Posterior vena cava (tissue), 2 donors: ENCODE data around the gene ZNF22. TPM values are rescaled to one million over a fixed set of nuclear protein-coding genes. Genes with fewer than 3 reads are reported as not detected.

Experiments
- DNase-seq: peaks from one replicate; pipeline ENCODE4 v3.0.0-alpha.2; 2020; ENCODE audit warnings: low spot score
- intact Hi-C, 2 donors: fragments of 100-400 bp; cut with DNase I; formaldehyde crosslinking; loops; one replicate each; pipeline versions ENCODE4 v1.14.1 to v1.14.2; 2022 to 2023
- total RNA-seq, 2 donors: library from RNA; stranded (reverse); fragmentation: NEBNext Ultra II Directional; extraction: Animal tissue kit (Norgen Biotek cat#: 25700); gene quantifications; one replicate each; pipeline ENCODE4 v1.2.1, GENCODE V29; 2021
- donor health status: DM: yes; HTN: yes; CAD: no.
- donor health status: DM: yes; HTN: yes; CAD: no.

Gene ZNF22
- total RNA-seq, 2 donors from 2014 or later = 17.4 to 19.7 TPM

DNA sequence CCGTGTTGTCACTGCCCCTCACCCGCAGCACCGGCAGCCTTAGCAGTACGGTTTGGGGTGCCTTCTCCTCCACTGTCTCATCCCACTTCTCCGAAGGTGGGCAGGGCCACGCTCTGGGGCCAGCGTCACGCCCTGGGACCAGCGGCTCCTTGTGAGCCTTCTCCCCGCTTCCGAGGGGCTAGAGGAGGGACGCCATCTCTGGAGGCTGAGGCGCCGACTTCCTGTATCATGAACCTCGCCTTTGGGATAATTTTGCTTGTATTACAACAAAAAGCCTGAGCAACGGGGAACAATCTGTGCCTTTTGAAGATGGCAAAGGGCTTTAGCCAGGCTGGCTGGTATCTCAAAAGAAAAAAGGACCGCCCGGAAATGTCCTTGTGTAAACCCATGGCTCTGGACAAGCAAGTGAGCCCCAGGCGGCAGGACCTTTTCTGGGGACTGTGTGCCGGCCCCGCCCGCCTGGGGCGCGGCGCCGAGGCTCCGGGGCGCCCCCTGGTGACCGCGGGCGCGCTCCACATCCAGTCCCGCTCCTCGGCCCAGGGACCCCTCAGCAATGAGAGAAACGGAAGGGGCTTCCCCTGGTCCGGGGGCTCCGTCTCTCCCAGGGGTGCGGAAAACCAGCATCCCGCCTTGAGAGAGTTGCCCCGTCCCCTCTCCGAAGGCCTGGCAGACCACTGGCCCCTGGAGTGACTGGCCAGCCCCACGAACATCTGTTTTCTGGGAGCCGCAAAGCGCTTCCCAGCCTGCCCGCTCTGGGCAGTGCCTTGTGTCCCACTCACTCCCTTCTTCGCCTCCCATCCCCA lies 25.9 kb upstream of the ZNF22 start:
- peak; percentile 91 for DNase-seq
- intact Hi-C loops = loop anchor here (1.0 to 5.0 kb wide), 2 partner anchors 43 to 44 kb away; no protein-coding TSS in a partner anchor

DNA sequence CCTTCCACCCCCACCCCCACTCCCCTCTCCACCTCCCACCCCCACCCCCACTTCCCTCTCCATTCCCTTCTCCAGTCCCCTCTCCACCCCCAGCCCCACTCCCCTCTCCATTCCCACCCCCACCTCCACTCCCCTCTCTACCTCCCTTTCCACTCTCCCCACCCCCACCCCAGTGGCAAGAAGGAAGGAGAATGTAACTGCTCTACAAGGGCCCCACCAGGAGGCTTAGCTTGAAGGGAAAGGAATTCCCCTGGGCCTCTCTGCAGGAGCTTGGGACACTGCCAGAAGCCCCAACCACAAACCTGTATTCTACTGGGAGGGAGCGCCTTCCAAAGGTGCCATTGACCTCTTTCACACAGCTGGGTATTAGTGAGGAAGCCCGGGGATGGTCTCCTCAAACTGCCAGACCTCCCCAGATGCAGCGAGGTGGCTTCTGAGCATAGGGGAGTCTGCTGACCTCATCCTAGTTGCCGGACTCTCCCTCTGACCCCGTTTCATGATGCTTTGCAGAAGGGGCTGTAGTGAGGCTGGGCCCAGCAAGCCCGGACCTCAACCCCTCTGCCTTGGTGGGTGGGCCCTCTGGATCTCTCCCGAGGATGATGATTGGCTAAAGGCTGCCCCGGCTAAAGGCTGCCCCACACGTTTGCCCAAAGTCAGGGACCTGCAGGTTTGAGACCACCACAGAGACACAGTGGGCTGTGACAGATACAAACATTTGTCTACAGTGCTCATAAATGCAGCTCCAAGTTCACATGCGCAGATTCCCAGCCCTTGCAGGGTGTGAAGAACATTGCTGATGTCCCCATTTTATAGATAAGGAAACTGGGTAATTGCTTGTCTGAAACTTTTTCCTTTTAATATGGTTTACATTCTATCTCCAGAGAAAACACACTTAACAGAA lies 25.0 kb upstream of the ZNF22 start:
- DNase-seq = peak; percentile 79
- intact Hi-C loops = loop anchor here (1.0 to 5.0 kb wide), 2 partner anchors 43 to 44 kb away; no protein-coding TSS in a partner anchor

GRCh38 chr10:44976352-44977198 lies 24.1 kb upstream of the ZNF22 start:
- no peak for DNase-seq

GRCh38 chr10:44977287-44978212 lies 23.2 kb upstream of the ZNF22 start:
- DNase-seq = peak; percentile 79
- intact Hi-C loops = loop anchor here in 1 of 2 donors (5.0 kb wide), 1 partner anchor 45 kb away; no protein-coding TSS in a partner anchor

More at GRCh38 chr10:44976352-44977198, 24.1 kb upstream of the ZNF22 start:
- intact Hi-C loops = loop anchor here in 1 of 2 donors (5.0 kb wide), 1 partner anchor 44 kb away; no protein-coding TSS in a partner anchor

- intact Hi-C loops = loop anchor here in 1 of 2 donors (5.0 kb wide), 1 partner anchor 46 kb away; no protein-coding TSS in a partner anchor
- no peak for DNase-seq
Measured at GRCh38 chr10:44978213-44978569, 22.5 kb upstream of the ZNF22 start.

DNA sequence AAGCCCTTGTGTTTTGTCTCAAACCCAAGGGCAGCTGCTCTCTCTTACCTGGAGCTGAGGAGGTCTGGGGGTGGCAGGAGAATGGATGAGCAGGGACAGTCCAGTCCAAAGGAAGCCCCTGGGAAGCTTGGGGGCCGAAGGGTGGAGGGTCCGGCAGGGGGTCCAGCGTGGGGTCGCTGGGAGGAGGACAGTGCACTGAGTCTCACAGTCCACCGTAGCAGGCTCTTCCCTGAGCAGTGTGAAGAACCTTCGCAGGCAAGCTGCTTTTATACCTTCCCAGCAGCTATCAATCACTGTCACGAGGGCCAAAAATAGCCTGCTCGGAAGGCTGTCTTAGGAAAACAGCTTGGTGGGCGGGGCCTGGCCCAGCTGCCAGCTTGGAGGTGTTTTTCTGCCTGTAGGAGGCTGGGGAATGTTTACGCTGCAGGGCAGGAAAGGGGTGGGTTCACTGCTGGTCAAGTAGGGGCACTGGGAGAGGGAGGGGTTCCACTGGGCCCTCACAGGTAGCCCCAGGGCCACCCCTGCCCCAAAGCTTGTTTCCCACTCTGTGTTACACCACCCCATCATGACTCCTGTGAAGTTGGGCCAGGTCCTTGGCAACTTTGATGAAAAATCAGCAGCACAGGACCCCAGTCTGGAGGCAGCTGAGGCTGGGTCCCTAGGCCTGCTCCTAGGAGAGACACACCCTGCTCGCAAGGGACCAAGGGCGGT lies 22.0 kb upstream of the ZNF22 start, which contains the start of gene DEPP1:
Gene DEPP1, minus strand, starts transcription at position 240 of the 711 bp plus-strand sequence. CDS start 779 bp downstream, outside the sequence.
- intact Hi-C loops = loop anchor here in 1 of 2 donors (5.0 kb wide), 1 partner anchor 46 kb away; no protein-coding TSS in a partner anchor
- peak; percentile 94 for DNase-seq

- no peak for DNase-seq
- intact Hi-C loops = loop anchor here in 1 of 2 donors (5.0 kb wide), 1 partner anchor 47 kb away; no protein-coding TSS in a partner anchor
Measured at GRCh38 chr10:44979281-44980191, 21.2 kb upstream of the ZNF22 start.

- DNase-seq = no peak
- intact Hi-C loops = no loop called here
Measured at GRCh38 chr10:44980309-44981171, 20.2 kb upstream of the ZNF22 start.

GRCh38 chr10:44981172-44982113 lies 19.3 kb upstream of the ZNF22 start:
- intact Hi-C loops = no loop called here
- peak; percentile 84 for DNase-seq

DNA sequence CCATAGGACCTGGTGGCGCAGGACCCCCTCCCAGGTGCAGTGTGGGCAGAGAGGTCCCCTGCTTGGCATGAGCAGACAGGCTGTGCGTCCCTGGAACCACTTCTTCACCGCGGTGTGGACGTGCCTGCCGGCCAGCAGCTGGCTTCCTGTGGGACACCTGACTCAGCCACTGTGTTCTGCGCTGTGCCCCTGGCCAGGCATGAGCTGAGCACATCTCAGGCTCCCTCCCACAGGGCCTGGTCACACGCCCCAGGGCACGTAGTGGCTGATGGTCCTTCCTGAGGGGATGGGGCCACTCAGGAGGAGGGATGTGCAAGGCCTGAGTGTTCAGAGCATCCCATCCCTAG lies 18.6 kb upstream of the ZNF22 start:
- intact Hi-C loops = no loop called here
- peak; percentile 89 for DNase-seq

GRCh38 chr10:44982496-44982895 lies 18.2 kb upstream of the ZNF22 start:
- intact Hi-C loops = no loop called here
- DNase-seq = no peak

DNA sequence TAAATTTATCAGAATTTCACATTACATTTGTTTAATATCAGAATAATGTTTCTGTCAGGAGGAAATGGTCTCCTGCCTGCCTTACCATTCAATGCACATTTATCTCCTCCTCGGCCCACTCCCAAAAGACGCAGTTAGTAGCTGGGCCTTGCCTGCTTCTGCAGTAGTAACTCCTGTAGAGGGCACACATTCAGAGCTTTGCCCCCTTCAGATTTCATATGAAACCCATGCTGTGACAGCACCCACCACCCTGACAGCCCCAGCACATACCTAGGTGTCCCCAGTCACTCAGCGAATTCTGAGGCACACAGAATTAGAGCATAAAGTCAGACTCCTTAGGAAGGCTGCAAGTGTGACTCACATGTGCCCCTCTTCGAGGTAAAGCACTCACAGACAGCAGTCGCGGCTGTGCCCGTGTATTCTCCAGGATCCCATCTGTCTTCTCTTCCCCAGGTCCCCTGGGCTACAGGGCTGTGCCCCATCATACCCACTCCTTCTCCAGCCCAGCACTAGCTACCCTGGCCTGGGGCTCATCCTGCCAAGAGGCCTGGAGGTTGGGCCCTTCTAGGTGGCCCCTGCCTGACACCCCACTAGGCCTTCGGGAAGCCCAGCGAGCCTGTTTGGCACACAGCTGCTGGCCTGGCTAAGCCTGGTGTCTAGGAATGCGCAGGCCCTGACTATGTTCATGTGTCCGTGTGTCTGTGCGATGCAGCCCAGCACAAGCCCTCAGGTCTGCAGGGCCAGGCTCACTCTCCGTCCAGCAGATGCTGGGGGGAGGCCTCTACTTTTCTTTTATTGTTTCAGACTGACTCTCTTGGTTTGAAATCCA lies 17.4 kb upstream of the ZNF22 start:
- DNase-seq = no peak

DNA sequence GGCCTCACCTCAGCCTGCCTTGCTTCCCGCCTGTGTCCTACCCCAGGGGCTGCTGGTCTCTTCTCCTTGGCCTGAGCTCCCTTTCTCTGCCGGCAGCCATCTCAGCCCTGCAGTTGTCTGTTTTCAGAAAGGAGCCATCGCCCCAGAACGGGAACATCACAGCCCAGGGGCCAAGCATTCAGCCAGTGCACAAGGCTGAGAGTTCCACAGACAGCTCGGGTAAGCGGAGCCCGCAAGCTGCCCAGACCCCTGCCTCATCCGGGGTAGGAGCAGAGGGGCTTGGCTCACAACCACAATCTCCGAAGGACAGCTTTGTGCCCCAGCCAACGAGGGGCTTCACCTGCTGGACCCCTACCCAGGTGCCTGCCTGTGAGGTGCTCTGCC lies 16.8 kb upstream of the ZNF22 start:
- no peak for DNase-seq
- intact Hi-C loops = no loop called here

More for the DNA sequence above, 17.4 kb upstream of the ZNF22 start:
- intact Hi-C loops = no loop called here
